Sigmoid colon (tissue), 7 donors: ENCODE results near the gene FHL2. TPM values are rescaled to one million over a fixed set of nuclear protein-coding genes. Genes with fewer than 3 reads are reported as not detected.

ENCODE experiments used
- DNase-seq: peaks from one replicate; pipeline ENCODE4 v3.0.0-alpha.2; 2019
- H3K27ac ChIP-seq, 4 donors: fragments of 200-600 bp; sonication (generic); one replicate each; pipeline ENCODE4 v1.5.1; 2016 to 2019; ENCODE audit warnings: mild to moderate bottlenecking in 1 of 4
- H3K27me3 ChIP-seq, 3 donors: fragments of 200-600 bp; sonication (generic); one replicate each; pipeline ENCODE4 v1.5.1; 2019; ENCODE audit warnings: mild to moderate bottlenecking in 1 of 3
- H3K36me3 ChIP-seq, 4 donors: fragments of 200-600 bp; sonication (generic); one replicate each; pipeline ENCODE4 v1.5.1; 2016 to 2019
- H3K4me1 ChIP-seq, 4 donors: fragments of 200-600 bp; sonication (generic); one replicate each; pipeline ENCODE4 v1.5.1; 2017 to 2019
- H3K4me3 ChIP-seq, 4 donors: fragments of 200-600 bp; sonication (generic); one replicate each; pipeline ENCODE4 v1.5.1; 2017 to 2019; ENCODE audit warnings: mild to moderate bottlenecking in 2 of 4, moderate library complexity in 1 of 4
- H3K9me3 ChIP-seq, 4 donors: fragments of 200-600 bp in 3 of 4; sonication (generic) in 3 of 4; one replicate each; pipeline versions ENCODE4 v1.5.1 to v1.6.1; 2013 to 2019
- EP300 ChIP-seq, 4 donors: sonication (generic); formaldehyde crosslinking; IDR thresholded peaks; one replicate each; pipeline ENCODE4 v1.6.1; 2017; ENCODE audit warnings: antibody characterized with exemption in 4 of 4
- POLR2A ChIP-seq, 2 donors: fragments of 450-650 bp; IDR thresholded peaks; one replicate each; pipeline ENCODE4 v1.6.1; 2016; ENCODE audit warnings: antibody characterized with exemption in 2 of 2, mild to moderate bottlenecking in 2 of 2, moderate library complexity in 2 of 2
- POLR2AphosphoS5 ChIP-seq, 4 donors: sonication (generic); formaldehyde crosslinking; IDR thresholded peaks; one replicate each; pipeline ENCODE4 v1.6.1; 2017; ENCODE audit warnings: antibody characterized with exemption in 4 of 4
- WGBS, 2 donors: extraction: QIAGEN DNeasy Blood & Tissue Kit; methylation state at CpG; one replicate each; pipeline ENCODE4 v1.1.7; 2013; 5-methylcytosine and 5-hydroxymethylcytosine counted together
- intact Hi-C: fragments of 100-400 bp; cut with DNase I; formaldehyde crosslinking; loops from one replicate; pipeline ENCODE4 v1.15.1; 2023
- polyA plus RNA-seq, 3 donors: library from polyadenylated mRNA; stranded (reverse); fragments of 200-250 nt; gene quantifications; one replicate each; pipeline ENCODE4 v1.2.3, GENCODE V29; 2013
- total RNA-seq, 4 donors: library from RNA; depleted of rRNA; stranded (reverse); fragments of >200 nt; gene quantifications; one replicate each; pipeline ENCODE4 v1.1.0, GENCODE V29; 2016
- TF ChIP-seq, protein P1 (sequence below), 4 experiments: fragments of 450-650 bp in 3 of 4; fragments of 200-600 bp in 1 of 4; IDR thresholded peaks; one replicate each; pipeline ENCODE4 v1.5.1; 2016 to 2019; ENCODE audit warnings: antibody characterized with exemption in 4 of 4, mild to moderate bottlenecking in 3 of 4, moderate library complexity in 2 of 4
- donor health status: healthy with polysubstance abuse.
- donor health status: Bipolar disorder and iron deficiency.
- donor health status: healthy.

FHL2 gene, protein sequence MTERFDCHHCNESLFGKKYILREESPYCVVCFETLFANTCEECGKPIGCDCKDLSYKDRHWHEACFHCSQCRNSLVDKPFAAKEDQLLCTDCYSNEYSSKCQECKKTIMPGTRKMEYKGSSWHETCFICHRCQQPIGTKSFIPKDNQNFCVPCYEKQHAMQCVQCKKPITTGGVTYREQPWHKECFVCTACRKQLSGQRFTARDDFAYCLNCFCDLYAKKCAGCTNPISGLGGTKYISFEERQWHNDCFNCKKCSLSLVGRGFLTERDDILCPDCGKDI
- 100 to 1,000 TPM in 1 of 4 donors, 10 to 100 TPM in 3; 62.0 to 123 (median 77.6) TPM for total RNA-seq
- 100 to 1,000 TPM in 2 of 3 donors, 10 to 100 TPM in 1; 98.8 to 210 (median 123) TPM for polyA plus RNA-seq

DNA sequence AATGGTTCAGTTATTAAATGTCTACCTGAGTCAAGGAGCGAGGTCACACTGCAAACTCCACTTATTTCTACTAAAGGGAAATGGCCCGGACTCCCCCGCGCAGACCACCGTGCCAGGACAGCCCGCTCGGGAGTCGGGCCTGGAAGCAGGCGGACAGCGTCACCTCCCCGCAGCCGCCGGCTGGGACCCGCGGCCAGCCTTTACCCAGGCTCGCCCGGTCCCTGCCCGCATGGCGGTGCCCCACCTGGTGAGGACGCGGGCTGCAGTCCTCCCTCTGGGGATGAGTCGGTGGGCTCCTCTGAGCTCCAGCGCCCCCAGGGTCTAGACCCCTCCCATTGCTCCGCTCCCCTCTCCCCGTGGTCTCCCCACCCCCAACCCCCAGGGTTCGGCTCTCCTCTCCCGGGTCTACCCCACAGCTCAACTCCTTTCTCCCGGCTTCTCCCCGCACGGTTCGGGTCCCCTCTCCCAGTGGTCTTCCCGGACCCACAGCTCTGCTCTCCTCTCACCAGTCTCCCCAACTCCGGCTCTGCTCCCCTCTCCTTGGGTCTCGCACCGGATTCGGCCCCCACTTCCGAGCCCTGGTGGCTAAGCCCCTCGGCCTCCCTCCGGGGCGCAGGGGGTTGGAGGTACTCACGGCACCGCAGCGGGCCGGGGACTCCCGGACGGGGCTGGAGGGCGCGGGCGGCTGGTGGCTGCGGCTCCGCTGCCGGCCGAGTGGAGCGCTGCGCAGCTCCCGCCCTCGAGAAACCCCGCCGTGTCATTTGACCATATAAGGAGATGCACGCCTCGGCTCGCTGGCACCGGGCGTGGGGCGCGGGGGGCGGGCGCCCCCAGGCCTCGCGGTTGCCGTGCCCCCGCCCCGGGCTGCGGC lies at the start of gene FHL2:
Gene FHL2 (minus strand): TSS at position 716 of the 871 bp plus-strand sequence. CDS start 12,535 bp downstream, outside the sequence.
- Histone ChIP-seq H3K9me3 (no peaks in the 10 kb centered on the region), H3K4me1 (peaks cover 0 to 43% (median 29%) of the 10 kb centered on the region in 4 donors), H3K4me3 (peak within 1 kb of the TSS; percentile 76 to 97 (median 82)), H3K36me3 (no peaks in the 10 kb centered on the region), H3K27ac (peak within 1 kb of the TSS; percentile 89 to 92 (median 90)), H3K27me3 (no peaks in the 10 kb centered on the region)
- intact Hi-C loops, result loop anchor here (1.0 kb wide), 1 partner anchor 33 kb away; no protein-coding TSS in a partner anchor
- peak; percentile 88 for DNase-seq
- WGBS, 2 donors, result 1 to 2% methylated on average over 74 of the region's 74 CpGs
- TF ChIP-seq POLR2AphosphoS5 (IDR thresholded peaks at IDR 0.05) (peak; percentile 52 to 89 (median 77)), POLR2A (IDR thresholded peaks at IDR 0.05) (peak; percentile 67 to 69), EP300 (IDR thresholded peaks at IDR 0.05) (no peak)
- TF ChIP-seq, protein P1, sequence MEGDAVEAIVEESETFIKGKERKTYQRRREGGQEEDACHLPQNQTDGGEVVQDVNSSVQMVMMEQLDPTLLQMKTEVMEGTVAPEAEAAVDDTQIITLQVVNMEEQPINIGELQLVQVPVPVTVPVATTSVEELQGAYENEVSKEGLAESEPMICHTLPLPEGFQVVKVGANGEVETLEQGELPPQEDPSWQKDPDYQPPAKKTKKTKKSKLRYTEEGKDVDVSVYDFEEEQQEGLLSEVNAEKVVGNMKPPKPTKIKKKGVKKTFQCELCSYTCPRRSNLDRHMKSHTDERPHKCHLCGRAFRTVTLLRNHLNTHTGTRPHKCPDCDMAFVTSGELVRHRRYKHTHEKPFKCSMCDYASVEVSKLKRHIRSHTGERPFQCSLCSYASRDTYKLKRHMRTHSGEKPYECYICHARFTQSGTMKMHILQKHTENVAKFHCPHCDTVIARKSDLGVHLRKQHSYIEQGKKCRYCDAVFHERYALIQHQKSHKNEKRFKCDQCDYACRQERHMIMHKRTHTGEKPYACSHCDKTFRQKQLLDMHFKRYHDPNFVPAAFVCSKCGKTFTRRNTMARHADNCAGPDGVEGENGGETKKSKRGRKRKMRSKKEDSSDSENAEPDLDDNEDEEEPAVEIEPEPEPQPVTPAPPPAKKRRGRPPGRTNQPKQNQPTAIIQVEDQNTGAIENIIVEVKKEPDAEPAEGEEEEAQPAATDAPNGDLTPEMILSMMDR (IDR thresholded peaks at IDR 0.05), result peak; percentile 22 to 54 (median 41)

DNA sequence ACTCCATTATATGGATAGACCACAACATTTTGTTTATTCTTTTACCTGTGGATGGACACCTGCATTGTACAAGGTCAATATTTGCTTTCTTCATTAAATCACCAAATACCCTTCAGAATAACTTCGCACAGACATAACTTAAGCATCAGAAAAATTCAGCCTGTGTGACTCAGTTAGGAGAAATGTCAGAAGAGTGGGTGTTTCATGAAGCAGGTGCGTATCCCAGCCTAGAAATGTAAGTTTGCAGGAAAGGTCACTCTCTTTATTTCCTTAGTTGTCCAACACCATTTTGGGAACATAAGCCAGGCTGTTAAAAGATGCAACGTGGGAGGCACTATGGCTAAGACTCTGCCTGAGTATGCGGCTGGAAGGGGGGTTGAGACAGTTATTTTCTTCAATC lies 48.6 kb upstream of the FHL2 start:
- Histone ChIP-seq H3K4me3 (no peak overlapping the region), H3K27ac (no peak overlapping the region), H3K4me1 (peaks cover 0 to 26% (median 17%) of the 10 kb centered on the region in 4 donors), H3K36me3 (no peaks in the 10 kb centered on the region), H3K9me3 (no peaks in the 10 kb centered on the region), H3K27me3 (no peaks in the 10 kb centered on the region)
- 91 to 95% methylated on average over 4 of the region's 4 CpGs for WGBS, 2 donors
- TF ChIP-seq, protein P1 (IDR thresholded peaks at IDR 0.05), result no peak
- no peak for TF ChIP-seq POLR2AphosphoS5 (IDR thresholded peaks at IDR 0.05)
- TF ChIP-seq EP300 (IDR thresholded peaks at IDR 0.05), result no peak
- no peak for TF ChIP-seq POLR2A (IDR thresholded peaks at IDR 0.05)
- intact Hi-C loops, result no loop called here
- DNase-seq, result no peak

DNA sequence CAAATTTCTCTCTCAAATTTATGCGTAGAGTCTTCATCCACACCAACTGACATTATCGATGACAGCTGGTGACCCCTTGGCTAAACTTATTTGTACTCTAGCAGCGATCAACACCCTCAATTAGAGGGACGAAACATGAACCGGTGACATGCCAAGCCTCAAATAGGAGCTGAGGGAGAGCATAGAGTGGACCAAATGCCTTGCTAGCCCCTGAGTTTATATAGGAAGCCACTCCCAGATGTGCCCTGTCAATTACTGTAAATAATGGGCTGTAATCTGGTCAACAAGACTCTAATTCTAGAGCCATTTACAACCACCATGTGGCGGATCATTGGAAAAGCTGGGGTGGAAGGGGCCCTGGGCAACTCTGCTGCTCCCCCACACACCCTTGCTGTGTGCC lies 47.6 kb upstream of the FHL2 start:
- Histone ChIP-seq H3K36me3 (no peaks in the 10 kb centered on the region), H3K27me3 (no peaks in the 10 kb centered on the region), H3K4me3 (no peak overlapping the region), H3K9me3 (no peaks in the 10 kb centered on the region), H3K4me1 (peaks cover 0 to 28% (median 17%) of the 10 kb centered on the region in 4 donors), H3K27ac (no peak overlapping the region)
- 94% methylated on average over 6 of the region's 6 CpGs for WGBS, 2 donors
- DNase-seq, result no peak
- intact Hi-C loops, result no loop called here
- TF ChIP-seq POLR2A (IDR thresholded peaks at IDR 0.05), result no peak
- TF ChIP-seq, protein P1 (IDR thresholded peaks at IDR 0.05), result no peak
- TF ChIP-seq POLR2AphosphoS5 (IDR thresholded peaks at IDR 0.05), result no peak
- TF ChIP-seq EP300 (IDR thresholded peaks at IDR 0.05), result no peak

DNA sequence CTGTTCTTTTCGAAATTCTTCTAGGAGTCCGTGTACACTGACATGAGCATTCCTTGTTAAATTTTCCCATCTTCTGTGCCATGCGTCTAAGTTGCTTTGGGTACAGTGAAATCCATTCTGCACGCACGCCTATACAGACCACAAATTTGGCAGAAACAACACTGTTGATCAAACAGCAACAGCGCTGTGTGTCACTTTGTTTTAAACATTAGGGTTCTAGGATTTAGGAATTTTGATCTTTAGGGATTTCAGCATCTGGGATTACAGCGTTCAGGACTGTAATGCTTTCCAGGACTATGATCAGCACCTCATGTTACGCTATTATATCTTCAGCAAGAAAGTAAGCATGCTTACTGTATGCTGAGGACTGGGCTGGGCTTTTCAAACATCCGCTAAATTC lies 47.1 kb upstream of the FHL2 start:
- no peak for DNase-seq
- Histone ChIP-seq H3K4me1 (peaks cover 0 to 28% (median 17%) of the 10 kb centered on the region in 4 donors), H3K36me3 (no peaks in the 10 kb centered on the region), H3K27me3 (no peaks in the 10 kb centered on the region), H3K27ac (no peak overlapping the region), H3K9me3 (no peaks in the 10 kb centered on the region), H3K4me3 (no peak overlapping the region)
- intact Hi-C loops, result no loop called here
- WGBS, 2 donors, result 89 to 91% methylated on average over 9 of the region's 9 CpGs
- TF ChIP-seq EP300 (IDR thresholded peaks at IDR 0.05) (no peak), POLR2AphosphoS5 (IDR thresholded peaks at IDR 0.05) (no peak), POLR2A (IDR thresholded peaks at IDR 0.05) (no peak)
- TF ChIP-seq, protein P1 (IDR thresholded peaks at IDR 0.05), result no peak
